Measurements from ENCODE around the gene FRMPD4.

FRMPD4 gene

DNA sequence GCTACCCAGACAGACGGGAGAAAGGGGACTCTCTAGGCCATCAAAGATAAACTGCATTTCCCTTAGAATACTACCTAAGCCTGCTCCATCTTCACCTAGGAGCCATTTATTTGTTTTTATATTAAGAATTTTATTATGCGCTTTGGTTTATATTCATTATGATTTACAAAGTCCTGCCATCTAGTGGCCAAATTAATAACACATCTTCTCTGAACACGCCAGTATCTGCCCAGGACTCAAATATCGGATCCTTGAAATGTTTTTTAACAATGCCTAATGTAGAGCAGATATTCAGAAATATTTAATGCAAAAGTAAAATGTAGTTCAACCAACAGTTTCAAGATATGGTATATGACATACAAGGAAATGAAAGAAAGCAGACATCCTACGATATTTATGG, 632.2 kb downstream of the FRMPD4 start:
- Histone ChIP-seq H2AFZ (ENCODE audit: low read length) (no peak overlapping the region), H3K4me3 (ENCODE audit: low read length, poor library complexity, severe bottlenecking) (no peak overlapping the region), H4K20me1 (ENCODE audit: insufficient read depth, low read length, poor library complexity, severe bottlenecking) (no peaks in the 10 kb centered on the region), H3F3A (ENCODE audit: low read depth) (no peaks in the 10 kb centered on the region), H3K79me2 (ENCODE audit: insufficient read depth, low read length) (no peaks in the 10 kb centered on the region), H3K9me3 (ENCODE audit: insufficient read depth, low read depth, low read length) (no peaks in the 10 kb centered on the region), H3K4me2 (ENCODE audit: low read depth, low read length, poor library complexity, severe bottlenecking) (no peak overlapping the region), H3K27me3 (ENCODE audit: insufficient read depth, low read length, poor library complexity, severe bottlenecking) (no peaks in the 10 kb centered on the region), H3K36me3 (ENCODE audit: insufficient read depth, low read length) (no peaks in the 10 kb centered on the region), H3K4me1 (ENCODE audit: insufficient read depth, low read length, poor library complexity, severe bottlenecking) (no peaks in the 10 kb centered on the region), H3K9me2 (replicated peaks; ENCODE audit: low read depth, low read length) (no peaks in the 10 kb centered on the region), H3K9ac (ENCODE audit: low read depth, low read length, poor library complexity, severe bottlenecking) (no peak overlapping the region)
- TF ChIP-seq, protein P1, sequence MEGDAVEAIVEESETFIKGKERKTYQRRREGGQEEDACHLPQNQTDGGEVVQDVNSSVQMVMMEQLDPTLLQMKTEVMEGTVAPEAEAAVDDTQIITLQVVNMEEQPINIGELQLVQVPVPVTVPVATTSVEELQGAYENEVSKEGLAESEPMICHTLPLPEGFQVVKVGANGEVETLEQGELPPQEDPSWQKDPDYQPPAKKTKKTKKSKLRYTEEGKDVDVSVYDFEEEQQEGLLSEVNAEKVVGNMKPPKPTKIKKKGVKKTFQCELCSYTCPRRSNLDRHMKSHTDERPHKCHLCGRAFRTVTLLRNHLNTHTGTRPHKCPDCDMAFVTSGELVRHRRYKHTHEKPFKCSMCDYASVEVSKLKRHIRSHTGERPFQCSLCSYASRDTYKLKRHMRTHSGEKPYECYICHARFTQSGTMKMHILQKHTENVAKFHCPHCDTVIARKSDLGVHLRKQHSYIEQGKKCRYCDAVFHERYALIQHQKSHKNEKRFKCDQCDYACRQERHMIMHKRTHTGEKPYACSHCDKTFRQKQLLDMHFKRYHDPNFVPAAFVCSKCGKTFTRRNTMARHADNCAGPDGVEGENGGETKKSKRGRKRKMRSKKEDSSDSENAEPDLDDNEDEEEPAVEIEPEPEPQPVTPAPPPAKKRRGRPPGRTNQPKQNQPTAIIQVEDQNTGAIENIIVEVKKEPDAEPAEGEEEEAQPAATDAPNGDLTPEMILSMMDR (conservative IDR thresholded peaks at IDR 0.05; ENCODE audit: low read length): peak; percentile 62
- no peak for TF ChIP-seq EZH2phosphoT487 (IDR thresholded peaks at IDR 0.05; ENCODE audit: borderline replicate concordance)

DNA sequence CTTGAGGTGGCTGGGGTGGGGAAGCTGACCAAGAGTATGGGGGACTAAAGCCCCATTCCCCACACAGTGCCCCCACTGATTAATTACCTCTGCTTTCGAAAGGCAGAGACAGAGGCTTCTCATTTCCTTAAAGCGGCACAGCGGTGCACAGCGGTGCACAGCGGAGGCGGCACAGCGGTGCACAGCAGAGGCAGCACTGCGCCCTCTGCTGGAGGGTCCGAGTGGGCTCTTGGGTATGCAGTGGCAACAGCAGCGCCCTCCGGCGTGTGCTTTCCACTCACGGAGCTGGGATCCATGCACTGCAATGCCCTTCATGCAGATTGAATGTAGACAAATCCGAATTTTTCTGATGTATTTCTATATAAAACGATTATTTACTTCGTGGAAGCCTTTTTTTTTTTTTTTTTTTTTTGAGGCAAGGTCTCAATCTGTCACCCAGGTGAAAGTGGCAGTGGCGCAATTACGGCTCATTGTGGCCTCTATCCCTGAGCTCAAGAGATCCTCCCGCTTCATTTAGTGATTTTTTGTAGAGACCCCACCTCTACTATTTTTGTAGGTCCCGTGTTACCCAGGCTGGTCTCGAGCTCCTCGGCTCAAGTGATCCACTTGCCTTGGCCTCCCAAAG, 633.3 kb downstream of the FRMPD4 start:
- no peak for TF ChIP-seq EZH2phosphoT487 (IDR thresholded peaks at IDR 0.05; ENCODE audit: borderline replicate concordance)
- TF ChIP-seq, protein P1 (conservative IDR thresholded peaks at IDR 0.05; ENCODE audit: low read length): peak; percentile 52
- Histone ChIP-seq H3K9me2 (replicated peaks; ENCODE audit: low read depth, low read length) (no peaks in the 10 kb centered on the region), H3K4me1 (ENCODE audit: insufficient read depth, low read length, poor library complexity, severe bottlenecking) (no peaks in the 10 kb centered on the region), H3K27me3 (ENCODE audit: insufficient read depth, low read length, poor library complexity, severe bottlenecking) (no peaks in the 10 kb centered on the region), H3K36me3 (ENCODE audit: insufficient read depth, low read length) (no peaks in the 10 kb centered on the region), H4K20me1 (ENCODE audit: insufficient read depth, low read length, poor library complexity, severe bottlenecking) (no peaks in the 10 kb centered on the region), H2AFZ (ENCODE audit: low read length) (no peak overlapping the region), H3K79me2 (ENCODE audit: insufficient read depth, low read length) (no peaks in the 10 kb centered on the region), H3K9me3 (ENCODE audit: insufficient read depth, low read depth, low read length) (no peaks in the 10 kb centered on the region), H3K9ac (ENCODE audit: low read depth, low read length, poor library complexity, severe bottlenecking) (no peak overlapping the region), H3F3A (ENCODE audit: low read depth) (no peaks in the 10 kb centered on the region), H3K4me3 (ENCODE audit: low read length, poor library complexity, severe bottlenecking) (no peak overlapping the region), H3K4me2 (ENCODE audit: low read depth, low read length, poor library complexity, severe bottlenecking) (no peak overlapping the region)
